GM19438 (cell line): ENCODE results near the gene B3GAT2.

Experiments
- ATAC-seq: cut with Tn5 transposase; IDR thresholded peaks from one replicate; pipeline ENCODE4 v1.9.1; 2021; ENCODE audit warnings: low read depth; ENCODE audit not compliant: unreplicated experiment

B3GAT2 gene

DNA sequence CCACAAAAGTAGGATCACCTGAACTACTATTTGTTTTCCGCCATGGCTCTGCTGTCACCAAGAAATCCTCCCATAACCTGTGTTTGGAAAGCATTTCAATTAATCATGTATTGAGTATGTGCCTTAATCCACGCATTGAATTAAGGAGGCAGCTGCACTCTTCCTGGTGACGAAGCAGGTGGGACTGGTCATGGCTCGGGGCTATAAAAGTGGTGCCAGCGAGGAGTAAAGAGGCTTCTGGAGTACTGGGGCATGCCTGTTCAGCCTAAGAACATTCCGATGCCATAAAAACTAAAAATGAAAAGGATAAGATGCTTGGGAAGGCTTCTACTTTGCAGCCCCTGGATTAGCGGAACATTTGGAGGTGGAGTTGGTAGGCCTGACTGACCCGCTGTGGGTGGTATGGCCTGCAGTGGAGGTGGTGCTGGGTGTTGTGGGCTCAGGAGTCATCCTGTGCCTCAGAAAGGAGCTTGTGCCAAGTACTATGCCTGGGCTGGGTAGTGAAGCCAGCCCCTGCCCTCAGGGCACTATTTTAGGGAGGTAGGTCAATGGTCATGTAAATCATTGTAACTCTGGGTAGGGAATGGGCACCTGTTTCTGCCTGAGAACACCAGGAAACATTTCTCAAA, 110.5 kb downstream of the B3GAT2 start:
- no peak for ATAC-seq

DNA sequence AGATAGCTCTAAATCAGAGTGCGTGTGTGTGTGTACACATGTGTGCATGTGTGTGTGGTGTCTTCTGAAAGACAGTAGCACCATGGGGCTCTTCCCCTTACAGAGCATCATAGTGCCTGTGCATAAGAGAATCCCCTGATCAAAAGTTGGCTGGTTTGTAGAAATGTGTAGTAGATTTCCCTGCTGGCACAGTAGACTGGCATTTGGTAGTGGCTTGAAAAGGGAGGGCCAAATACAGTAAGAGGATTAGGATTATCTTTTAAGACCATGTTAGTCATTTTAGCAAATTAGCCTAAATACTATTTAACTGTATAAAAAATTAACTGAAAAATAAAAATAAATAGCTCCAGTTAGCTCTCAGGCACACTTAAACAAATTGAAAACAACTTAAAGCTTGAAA, 112.6 kb downstream of the B3GAT2 start:
- no peak for ATAC-seq

DNA sequence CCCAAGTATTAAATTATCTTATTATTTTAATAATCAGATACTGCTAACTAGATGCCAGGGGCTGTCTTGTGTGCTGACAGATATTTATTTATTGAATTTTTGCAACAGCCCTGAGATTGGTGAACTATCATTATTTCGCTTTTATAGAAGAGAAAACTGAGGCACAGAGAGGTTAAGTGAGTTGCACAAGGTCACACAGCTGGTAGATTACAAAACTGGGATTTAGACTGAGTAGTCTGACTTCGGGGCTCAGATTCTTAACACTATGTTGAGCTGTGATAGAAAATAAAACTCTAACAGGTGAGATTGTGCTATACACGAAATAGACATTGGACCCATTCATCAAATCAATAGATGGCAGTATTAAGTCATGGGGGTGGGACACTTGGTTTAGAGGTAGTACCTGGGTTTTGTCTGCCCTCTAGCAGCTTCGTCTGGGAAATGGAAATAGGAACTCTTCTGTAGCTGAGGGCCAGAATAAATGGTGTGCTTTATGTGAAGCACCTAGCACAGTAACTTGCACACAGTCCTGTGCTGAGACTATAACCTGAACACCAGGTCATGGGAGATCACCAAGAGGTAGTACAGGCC, 113.4 kb downstream of the B3GAT2 start:
- no peak for ATAC-seq

- no peak for ATAC-seq
Measured at GRCh38 chr6:70842541-70842940, 114.3 kb downstream of the B3GAT2 start.

GRCh38 chr6:70841112-70841511, 115.7 kb downstream of the B3GAT2 start:
- no peak for ATAC-seq

DNA sequence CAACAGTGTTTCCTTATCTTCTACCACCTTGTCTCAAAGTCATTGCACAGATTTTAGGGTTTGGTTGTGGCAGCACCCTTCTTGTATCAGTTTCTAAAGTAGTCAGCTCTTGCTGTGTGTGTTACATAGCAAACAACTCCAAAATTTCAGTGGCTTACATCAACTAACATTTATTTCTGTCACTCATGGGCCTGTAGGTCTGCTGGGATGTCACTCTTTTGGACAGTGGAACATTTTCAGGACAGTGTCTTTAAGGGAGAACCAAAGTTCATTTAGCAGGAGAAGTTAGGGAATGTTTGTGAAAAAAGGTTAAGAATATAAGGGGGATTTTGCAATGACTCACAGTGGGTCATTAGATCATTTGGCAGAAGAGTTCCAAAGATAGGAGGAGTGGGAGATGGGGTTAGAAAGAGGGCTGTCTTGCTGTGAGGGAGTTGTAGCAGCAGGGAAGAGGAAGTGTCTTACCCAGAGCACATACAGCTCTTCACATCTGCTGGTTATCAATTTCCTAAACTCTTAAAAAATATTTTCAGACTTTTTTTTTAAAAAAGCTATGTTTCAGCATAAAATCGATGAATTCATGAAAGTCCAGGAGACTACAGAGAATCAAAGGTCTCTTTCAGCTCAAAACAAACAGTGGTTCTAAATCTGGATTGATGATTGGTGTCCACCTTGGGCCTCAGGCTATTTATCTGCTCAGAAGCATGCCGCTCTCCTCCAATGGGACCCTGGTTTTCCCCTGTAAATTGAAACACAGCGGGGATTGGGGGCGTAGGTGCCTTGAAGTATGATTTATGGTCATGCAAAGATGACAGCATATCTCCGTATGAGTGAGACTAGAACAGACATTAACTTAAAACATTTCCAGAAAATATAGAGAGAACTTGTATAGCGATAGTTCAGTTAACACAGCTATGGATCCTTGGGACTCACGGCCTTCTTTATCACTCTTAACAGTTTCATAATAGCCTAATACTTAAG, 117.3 kb downstream of the B3GAT2 start:
- no peak for ATAC-seq

- ATAC-seq, result no peak
Measured at GRCh38 chr6:70838907-70839285, 118.0 kb downstream of the B3GAT2 start.

GRCh38 chr6:70834520-70834919, 122.3 kb downstream of the B3GAT2 start:
- no peak for ATAC-seq

- ATAC-seq, result no peak
Measured at GRCh38 chr6:70831427-70831826, 125.4 kb downstream of the B3GAT2 start.

GRCh38 chr6:70823651-70824050, 133.2 kb downstream of the B3GAT2 start:
- ATAC-seq, result peak; percentile 62

- ATAC-seq, result no peak
Measured at GRCh38 chr6:70821751-70822150, 135.1 kb downstream of the B3GAT2 start.

- ATAC-seq, result no peak
Measured at GRCh38 chr6:70820778-70821177, 136.1 kb downstream of the B3GAT2 start.

DNA sequence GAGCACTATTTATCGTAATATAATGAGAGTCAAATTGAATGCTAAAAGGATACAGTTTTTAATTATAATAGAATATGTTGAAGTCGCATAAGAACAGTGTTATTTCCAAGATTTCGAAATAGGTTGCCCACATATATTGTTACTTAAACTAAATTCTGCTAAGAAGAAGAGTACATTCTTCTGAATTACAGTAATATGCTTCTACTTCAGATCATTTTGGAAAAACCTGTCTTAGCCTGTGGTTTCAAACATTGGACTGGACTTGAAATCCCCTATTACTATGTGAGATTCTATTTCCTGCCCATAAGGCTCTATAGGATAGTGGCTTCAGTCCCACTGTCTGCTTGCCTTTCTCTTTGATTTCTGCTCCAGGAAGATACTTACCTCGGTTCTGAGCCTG, 137.2 kb downstream of the B3GAT2 start:
- ATAC-seq, result no peak

DNA sequence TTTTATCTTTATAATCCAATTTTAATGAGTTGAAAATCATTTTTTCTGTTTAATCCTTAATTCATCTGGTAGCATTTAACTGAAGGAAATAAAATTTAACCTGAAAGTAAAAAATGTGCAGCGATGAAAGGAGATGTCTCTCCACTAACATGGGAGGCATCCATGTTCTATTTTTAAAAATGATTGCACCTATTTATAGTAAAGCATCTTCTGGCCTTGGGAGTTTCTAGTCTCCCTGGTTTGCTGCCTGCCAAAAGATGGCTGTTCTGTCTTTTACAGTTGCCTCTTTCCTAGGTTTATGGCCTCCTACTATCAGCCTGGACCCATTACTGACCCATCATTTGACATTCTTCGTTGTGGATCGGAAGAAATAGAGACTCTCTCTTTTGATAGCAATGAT, 143.0 kb downstream of the B3GAT2 start:
- ATAC-seq, result no peak

DNA sequence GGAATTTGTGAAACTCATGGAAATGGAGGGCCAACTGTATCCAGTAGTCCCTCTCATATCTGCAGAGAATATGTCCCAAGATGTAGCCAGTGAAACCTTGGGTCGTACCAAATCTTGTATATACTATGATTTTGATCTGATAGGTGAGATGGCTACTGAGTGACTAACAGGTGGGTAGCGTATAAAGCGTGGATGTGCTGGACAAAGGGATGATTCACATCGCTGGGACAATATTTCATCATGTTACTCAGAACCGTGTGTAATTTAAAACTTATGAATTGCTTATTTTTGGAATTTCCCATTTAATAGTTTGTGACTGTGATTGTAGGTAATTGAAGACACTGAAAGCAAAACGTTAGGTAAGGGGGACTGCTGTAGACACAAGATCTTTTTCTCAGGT, 145.1 kb downstream of the B3GAT2 start:
- no peak for ATAC-seq
